PC-3 (cell line): ENCODE data around the gene CPLX1. TPM values are rescaled to one million over a fixed set of nuclear protein-coding genes. Genes with fewer than 3 reads are reported as not detected.

Experiments
- ATAC-seq: fragments of 200-7000 bp; cut with Tn5 transposase; 2 replicates; pipeline ENCODE4 v1.9.1; 2020; ENCODE audit warnings: mild to moderate bottlenecking, moderate library complexity
- BruUV-seq: library from RNA; stranded (reverse); fragments of 400-500 nt; replicated peaks from 2 replicates; lab custom pipeline; 2021; lab: Mats Ljungman, UMichigan
- CTCF ChIA-PET: fragments of 300-600 bp; sonication (Branson Sonifier 250); formaldehyde crosslinking; loops from one replicate; lab custom pipeline; 2022; ENCODE audit warnings: antibody characterized with exemption; lab: Charles Lee
- POLR2A ChIA-PET: fragments of 300-600 bp; sonication (Branson Sonifier 250); formaldehyde crosslinking; loops from one replicate; lab custom pipeline; 2022; ENCODE audit warnings: antibody characterized with exemption; ENCODE audit not compliant: unreplicated experiment; lab: Charles Lee
- DNase-seq: peaks from one replicate; pipeline ENCODE4 v3.0.0-alpha.2; 2015
- H2AFZ ChIP-seq: fragments of 300-600 bp; sonication (generic); 2 replicates; pipeline ENCODE4 v1.6.0; 2016; ENCODE audit warnings: antibody characterized with exemption, low read length
- H3F3A ChIP-seq: fragments of 300-600 bp; sonication (generic); one replicate; pipeline ENCODE4 v1.6.0; 2017; ENCODE audit warnings: antibody characterized with exemption, low read length, control low read depth, mild to moderate bottlenecking; ENCODE audit not compliant: unreplicated experiment
- H3K27ac ChIP-seq: fragments of 300-600 bp; sonication (generic); 2 replicates; pipeline ENCODE4 v1.5.1; 2016; ENCODE audit warnings: mild to moderate bottlenecking, low read length
- H3K27me3 ChIP-seq: fragments of 300-600 bp; sonication (generic); 2 replicates; pipeline ENCODE4 v1.6.1; 2016; ENCODE audit warnings: low read length, mixed read lengths
- H3K36me3 ChIP-seq: fragments of 300-600 bp; sonication (generic); 2 replicates; pipeline ENCODE4 v1.6.1; 2016; ENCODE audit warnings: low read depth, mixed run types, low read length, mixed read lengths
- H3K4me1 ChIP-seq: fragments of 300-600 bp; sonication (generic); 2 replicates; pipeline ENCODE4 v1.5.1; 2016; ENCODE audit warnings: low read length; ENCODE audit not compliant: insufficient read depth
- H3K4me2 ChIP-seq: fragments of 300-600 bp; sonication (generic); 2 replicates; pipeline ENCODE4 v1.6.0; 2016; ENCODE audit warnings: low read length
- H3K4me3 ChIP-seq: fragments of 300-600 bp; sonication (generic); 2 replicates; pipeline ENCODE4 v1.5.1; 2016; ENCODE audit warnings: mild to moderate bottlenecking, low read length, mixed read lengths
- H3K79me2 ChIP-seq: fragments of 300-600 bp; sonication (generic); 2 replicates; pipeline ENCODE4 v1.6.1; 2017; ENCODE audit warnings: low read length, mixed read lengths
- H3K9ac ChIP-seq: fragments of 300-600 bp; sonication (generic); 2 replicates; pipeline ENCODE4 v1.6.0; 2016; ENCODE audit warnings: mild to moderate bottlenecking, low read length
- H3K9me2 ChIP-seq: fragments of 300-600 bp; sonication (generic); replicated peaks from 2 replicates; pipeline ENCODE4 v1.6.1; 2016; ENCODE audit warnings: mixed run types, low read length, mixed read lengths
- H3K9me3 ChIP-seq: fragments of 300-600 bp; sonication (generic); 2 replicates; pipeline ENCODE4 v1.6.1; 2016; ENCODE audit warnings: low read length, mixed read lengths
- H4K20me1 ChIP-seq: fragments of 300-600 bp; sonication (generic); 2 replicates; pipeline ENCODE4 v1.6.1; 2016; ENCODE audit warnings: low read length, mixed read lengths
- EZH2 ChIP-seq: fragments of 300-600 bp; sonication (generic); IDR thresholded peaks from one replicate; pipeline ENCODE4 v1.6.1; 2017; ENCODE audit warnings: antibody characterized with exemption, mild to moderate bottlenecking, low read length; ENCODE audit not compliant: unreplicated experiment
- EZH2phosphoT487 ChIP-seq: fragments of 300-600 bp; sonication (generic); IDR thresholded peaks from 2 replicates; pipeline ENCODE4 v1.6.1; 2018; ENCODE audit warnings: mild to moderate bottlenecking, antibody characterized with exemption, low read length, borderline replicate concordance
- intact Hi-C: fragments of 100-400 bp; cut with micrococcal nuclease; formaldehyde crosslinking; loops from 2 replicates; pipeline ENCODE4 v1.9.0; 2023
- total RNA-seq: library from RNA; depleted of rRNA; stranded (reverse); fragments of >200 nt; gene quantifications from 2 replicates; pipeline ENCODE4 v1.2.3, GENCODE V29; 2014
- TF ChIP-seq, protein P1 (sequence below): fragments of 300-600 bp; sonication (generic); conservative IDR thresholded peaks from 2 replicates; pipeline ENCODE4 v1.5.1; 2017; ENCODE audit warnings: antibody characterized with exemption, low read depth, mild to moderate bottlenecking, low read length

Gene CPLX1
- total RNA-seq, 1 experiment from 2014 or later, result 0.87 TPM

DNA sequence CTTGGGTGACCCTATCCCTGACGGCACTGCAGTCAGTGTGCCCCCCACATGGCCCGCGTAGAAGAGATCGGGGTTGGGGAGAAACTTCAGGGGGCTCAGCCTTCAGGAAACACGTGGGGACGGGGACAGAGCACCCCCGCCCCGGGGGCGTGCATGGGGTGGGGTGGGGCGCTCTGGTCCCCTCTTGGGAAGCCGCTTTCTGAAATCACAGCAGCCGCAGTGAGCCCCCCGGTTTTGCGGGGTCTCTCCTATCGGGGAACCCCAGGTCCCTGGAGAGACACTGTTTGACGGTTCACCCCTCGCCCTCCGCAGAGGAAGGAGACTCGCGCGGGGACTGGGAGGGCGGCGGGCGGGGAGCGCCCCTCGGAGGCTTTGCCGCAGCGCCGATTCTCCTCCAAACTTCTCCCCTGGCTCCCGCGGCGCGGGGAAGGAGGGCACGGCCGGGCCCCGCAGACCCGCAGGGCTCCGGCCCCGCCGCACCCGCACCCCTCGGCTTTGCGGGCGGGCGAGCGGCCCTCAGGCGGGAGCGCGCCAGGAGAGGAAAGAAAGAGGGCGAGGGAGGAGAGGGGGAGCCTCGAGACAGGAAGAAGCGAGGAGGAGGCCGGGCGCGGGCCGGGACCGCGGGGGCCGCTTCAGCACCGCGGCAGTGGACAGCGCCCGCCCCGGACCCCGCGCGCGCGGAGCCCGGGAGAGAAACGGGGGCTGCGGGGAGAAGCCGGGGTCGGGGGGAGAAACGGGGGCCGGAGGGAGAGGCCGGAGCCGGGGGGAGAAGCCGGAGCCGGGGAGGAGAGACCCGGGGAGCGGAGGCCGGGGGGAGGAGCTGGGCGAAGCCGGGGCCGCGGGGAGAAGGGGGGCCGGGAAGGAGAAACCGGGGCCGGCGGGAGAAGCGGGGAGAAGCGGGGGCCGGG is 612 bp downstream of the CPLX1 start:
- H3K79me2 ChIP-seq, result no peaks in the 10 kb centered on the region
- DNase-seq (no peak), ATAC-seq (no peak)
- H3K9me2 ChIP-seq, result no peaks in the 10 kb centered on the region
- H3K9ac ChIP-seq, result no peak overlapping the region
- no peaks in the 10 kb centered on the region for H3F3A ChIP-seq
- BruUV-seq, result no TSS peak
- H3K4me1 ChIP-seq, result no peaks in the 10 kb centered on the region
- H4K20me1 ChIP-seq, result no peaks in the 10 kb centered on the region
- H3K9me3 ChIP-seq, result no peaks in the 10 kb centered on the region
- ChIA-PET CTCF (no interaction called here), POLR2A (no interaction called here)
- no peak overlapping the region for H3K27ac ChIP-seq
- no peaks in the 10 kb centered on the region for H3K36me3 ChIP-seq
- no peak overlapping the region for H2AFZ ChIP-seq
- TF ChIP-seq, protein P1, sequence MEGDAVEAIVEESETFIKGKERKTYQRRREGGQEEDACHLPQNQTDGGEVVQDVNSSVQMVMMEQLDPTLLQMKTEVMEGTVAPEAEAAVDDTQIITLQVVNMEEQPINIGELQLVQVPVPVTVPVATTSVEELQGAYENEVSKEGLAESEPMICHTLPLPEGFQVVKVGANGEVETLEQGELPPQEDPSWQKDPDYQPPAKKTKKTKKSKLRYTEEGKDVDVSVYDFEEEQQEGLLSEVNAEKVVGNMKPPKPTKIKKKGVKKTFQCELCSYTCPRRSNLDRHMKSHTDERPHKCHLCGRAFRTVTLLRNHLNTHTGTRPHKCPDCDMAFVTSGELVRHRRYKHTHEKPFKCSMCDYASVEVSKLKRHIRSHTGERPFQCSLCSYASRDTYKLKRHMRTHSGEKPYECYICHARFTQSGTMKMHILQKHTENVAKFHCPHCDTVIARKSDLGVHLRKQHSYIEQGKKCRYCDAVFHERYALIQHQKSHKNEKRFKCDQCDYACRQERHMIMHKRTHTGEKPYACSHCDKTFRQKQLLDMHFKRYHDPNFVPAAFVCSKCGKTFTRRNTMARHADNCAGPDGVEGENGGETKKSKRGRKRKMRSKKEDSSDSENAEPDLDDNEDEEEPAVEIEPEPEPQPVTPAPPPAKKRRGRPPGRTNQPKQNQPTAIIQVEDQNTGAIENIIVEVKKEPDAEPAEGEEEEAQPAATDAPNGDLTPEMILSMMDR, result no peak
- TF ChIP-seq EZH2 (no peak), EZH2phosphoT487 (no peak; the same call in 1 of the 2 replicates)
- intact Hi-C loops, result no loop called here
- no peak overlapping the region for H3K4me3 ChIP-seq
- H3K4me2 ChIP-seq, result no peak overlapping the region
- peaks cover 10% of the 10 kb centered on the region; the same call in 1 of the 2 replicates for H3K27me3 ChIP-seq

DNA sequence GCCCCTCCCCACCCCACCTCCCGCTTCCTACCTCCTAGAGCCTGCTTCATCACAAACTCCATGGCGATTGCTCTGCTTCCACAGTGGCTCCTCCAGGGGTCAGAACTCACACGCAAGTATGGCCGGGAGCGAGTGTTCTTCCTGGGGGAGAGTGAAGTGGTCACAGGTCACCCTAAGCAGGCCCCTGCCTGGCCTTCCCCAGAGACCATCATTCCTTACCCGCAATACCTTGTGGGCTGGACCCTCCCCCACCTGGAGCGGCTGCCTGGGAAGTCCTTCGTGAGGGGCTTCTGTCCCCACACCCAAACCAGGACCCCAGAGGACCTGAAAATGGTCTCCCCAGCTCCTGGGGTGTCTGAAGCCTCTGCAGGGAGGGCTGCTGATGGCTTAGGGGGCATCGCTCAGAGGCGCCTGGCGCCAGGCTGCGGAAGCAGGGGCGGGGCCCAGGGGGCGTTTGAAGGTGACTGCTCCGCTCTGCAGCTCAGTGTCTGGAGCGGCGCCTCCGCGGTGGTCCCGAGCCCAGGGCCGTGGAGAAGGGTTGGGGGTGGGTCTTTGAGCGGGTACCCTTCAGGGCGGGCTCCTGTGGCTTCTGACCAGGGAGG is 1.4 kb downstream of the CPLX1 start:
- BruUV-seq, result no TSS peak
- H3K79me2 ChIP-seq, result no peaks in the 10 kb centered on the region
- H3K27me3 ChIP-seq, result peaks cover 10% of the 10 kb centered on the region; the same call in 1 of the 2 replicates
- ATAC-seq, result no peak
- H4K20me1 ChIP-seq, result no peaks in the 10 kb centered on the region
- no peaks in the 10 kb centered on the region for H3K9me2 ChIP-seq
- intact Hi-C loops, result no loop called here
- H3K4me3 ChIP-seq, result no peak overlapping the region
- TF ChIP-seq, protein P1, result no peak
- no peak for TF ChIP-seq EZH2
- TF ChIP-seq EZH2phosphoT487, result no peak
- no peaks in the 10 kb centered on the region for H3K4me1 ChIP-seq
- H3K36me3 ChIP-seq, result no peaks in the 10 kb centered on the region
- no peak overlapping the region for H3K27ac ChIP-seq
- no peak for DNase-seq
- H3K4me2 ChIP-seq, result no peak overlapping the region
- H3K9me3 ChIP-seq, result no peaks in the 10 kb centered on the region
- H2AFZ ChIP-seq, result no peak overlapping the region
- POLR2A ChIA-PET, result no interaction called here
- H3F3A ChIP-seq, result no peaks in the 10 kb centered on the region
- CTCF ChIA-PET, result no interaction called here
- H3K9ac ChIP-seq, result no peak overlapping the region
